ENCODE results near the gene TLL2.

TLL2 gene

DNA sequence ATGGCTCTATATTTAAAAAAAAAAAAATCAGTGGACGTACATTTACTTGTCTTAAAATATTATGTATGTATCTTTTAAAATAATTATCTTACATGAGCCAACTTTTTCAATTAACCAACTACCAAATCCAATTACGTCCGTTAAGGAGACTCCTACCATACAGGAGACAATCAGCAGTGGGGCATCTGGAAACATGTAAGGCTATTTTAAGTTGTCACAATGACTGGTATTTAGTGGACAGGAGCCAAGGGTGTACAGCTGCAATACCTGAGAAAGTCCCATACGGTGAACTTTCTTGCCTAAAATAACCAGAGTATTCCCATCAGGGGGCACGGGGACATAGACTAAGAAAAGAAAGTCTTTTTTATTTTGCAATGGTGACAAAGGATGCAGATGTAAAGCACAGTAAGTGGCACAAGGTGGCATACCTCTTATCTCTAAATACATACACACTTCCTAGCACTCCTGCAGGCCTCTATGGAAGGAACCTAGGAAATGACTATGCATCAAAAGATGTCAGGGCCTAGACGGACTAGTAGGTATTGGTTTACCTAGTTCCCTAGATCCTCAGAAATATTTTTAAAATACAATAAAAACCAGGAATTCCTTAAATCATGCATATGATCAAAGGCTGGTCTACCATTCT lies 16.0 kb upstream of the TLL2 start:
- no CpG with 5 or more reads among the region's 6 CpGs for WGBS
- H3K4me1 ChIP-seq (ENCODE audit: control insufficient read depth, insufficient read depth, low read depth, low read length), result no peaks in the 10 kb centered on the region
- DNase-seq, result no peak
- H2AK5ac ChIP-seq (ENCODE audit: low read length, severe bottlenecking), result no peak overlapping the region
- H3K27me3 ChIP-seq (ENCODE audit: control insufficient read depth in 1 of 2, insufficient read depth in 1 of 2, low read length in 2 of 2), result no peaks in the 10 kb centered on the region
- H3K9me3 ChIP-seq (ENCODE audit: control insufficient read depth, low read length), result no peaks in the 10 kb centered on the region
- no peak overlapping the region for H2BK5ac ChIP-seq (ENCODE audit: low read depth, low read length, poor library complexity, severe bottlenecking)
- no peak overlapping the region for H3K4me2 ChIP-seq (ENCODE audit: low read length, poor library complexity, severe bottlenecking)
- no peak overlapping the region for H3K4me3 ChIP-seq (ENCODE audit: insufficient read depth in 1 of 2, low read depth in 1 of 2, low read length in 2 of 2)
- peaks cover 18% of the 10 kb centered on the region for H3K79me1 ChIP-seq (replicated peaks; ENCODE audit: low read length, poor library complexity, severe bottlenecking)
- no peak overlapping the region for H2AFZ ChIP-seq (ENCODE audit: low read depth, low read length)
- H3K23ac ChIP-seq (ENCODE audit: low read length in 2 of 2), result no peak overlapping the region
- peaks cover 3 to 96% of the 10 kb centered on the region in 2 experiments for H3K36me3 ChIP-seq (ENCODE audit: control insufficient read depth in 1 of 2, insufficient read depth in 2 of 2, low read depth in 1 of 2, low read length in 2 of 2)
- no peak overlapping the region for H2BK120ac ChIP-seq (ENCODE audit: low read depth, low read length)
- H4K8ac ChIP-seq (ENCODE audit: low read length), result no peak overlapping the region
- H3K14ac ChIP-seq (ENCODE audit: low read length in 2 of 2), result no peak overlapping the region
- H3K18ac ChIP-seq (ENCODE audit: low read depth in 1 of 2, low read length in 2 of 2), result no peak overlapping the region
- H3K9ac ChIP-seq (ENCODE audit: low read length), result no peak overlapping the region
- H4K91ac ChIP-seq (ENCODE audit: low read length), result no peak overlapping the region
- H2BK15ac ChIP-seq (ENCODE audit: low read depth, poor library complexity, severe bottlenecking), result no peak overlapping the region
- H3K27ac ChIP-seq (ENCODE audit: low read length, poor library complexity, severe bottlenecking), result no peak overlapping the region
- H3K4ac ChIP-seq (ENCODE audit: low read depth in 1 of 2, low read length in 2 of 2), result no peak overlapping the region
- H2BK12ac ChIP-seq (ENCODE audit: low read length in 2 of 2), result no peak overlapping the region

DNA sequence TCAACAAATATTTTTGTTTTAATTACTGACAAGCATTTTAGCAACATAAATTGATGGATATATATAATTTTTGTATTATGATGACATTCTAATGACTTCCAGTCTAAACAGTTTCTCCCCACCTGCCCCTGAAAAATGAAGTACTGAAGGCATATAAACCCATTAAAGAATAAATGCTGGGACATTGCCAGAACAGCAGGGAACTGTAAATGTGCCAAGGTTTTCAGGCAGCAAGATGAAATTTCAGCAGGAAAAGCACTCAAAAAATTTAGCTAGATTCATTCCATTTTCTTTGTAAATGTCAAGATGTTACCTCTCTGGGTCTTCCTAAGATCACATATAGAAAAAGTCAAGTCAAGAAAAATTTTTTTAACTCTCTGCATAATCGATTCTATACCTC lies 11.0 kb upstream of the TLL2 start:
- WGBS, result no CpG with 5 or more reads among the region's 1 CpG
- no peak overlapping the region for H4K91ac ChIP-seq (ENCODE audit: low read length)
- H3K9ac ChIP-seq (ENCODE audit: low read length), result no peak overlapping the region
- no peak overlapping the region for H3K14ac ChIP-seq (ENCODE audit: low read length in 2 of 2)
- H3K4ac ChIP-seq (ENCODE audit: low read depth in 1 of 2, low read length in 2 of 2), result no peak overlapping the region
- H2AFZ ChIP-seq (ENCODE audit: low read depth, low read length), result no peak overlapping the region
- no peak overlapping the region for H2BK120ac ChIP-seq (ENCODE audit: low read depth, low read length)
- H2BK5ac ChIP-seq (ENCODE audit: low read depth, low read length, poor library complexity, severe bottlenecking), result no peak overlapping the region
- H3K79me1 ChIP-seq (replicated peaks; ENCODE audit: low read length, poor library complexity, severe bottlenecking), result peaks cover 15% of the 10 kb centered on the region
- H2BK12ac ChIP-seq (ENCODE audit: low read length in 2 of 2), result no peak overlapping the region
- no peak for DNase-seq
- no peak overlapping the region for H3K27ac ChIP-seq (ENCODE audit: low read length, poor library complexity, severe bottlenecking)
- peaks cover 0 to 89% of the 10 kb centered on the region in 2 experiments for H3K36me3 ChIP-seq (ENCODE audit: control insufficient read depth in 1 of 2, insufficient read depth in 2 of 2, low read depth in 1 of 2, low read length in 2 of 2)
- no peak overlapping the region for H2AK5ac ChIP-seq (ENCODE audit: low read length, severe bottlenecking)
- H3K18ac ChIP-seq (ENCODE audit: low read depth in 1 of 2, low read length in 2 of 2), result no peak overlapping the region
- H3K4me1 ChIP-seq (ENCODE audit: control insufficient read depth, insufficient read depth, low read depth, low read length), result no peaks in the 10 kb centered on the region
- no peak overlapping the region for H3K4me2 ChIP-seq (ENCODE audit: low read length, poor library complexity, severe bottlenecking)
- no peaks in the 10 kb centered on the region for H3K9me3 ChIP-seq (ENCODE audit: control insufficient read depth, low read length)
- no peak overlapping the region for H4K8ac ChIP-seq (ENCODE audit: low read length)
- H3K23ac ChIP-seq (ENCODE audit: low read length in 2 of 2), result no peak overlapping the region
- no peak overlapping the region for H2BK15ac ChIP-seq (ENCODE audit: low read depth, poor library complexity, severe bottlenecking)
- no peaks in the 10 kb centered on the region for H3K27me3 ChIP-seq (ENCODE audit: control insufficient read depth in 1 of 2, insufficient read depth in 1 of 2, low read length in 2 of 2)
- H3K4me3 ChIP-seq (ENCODE audit: insufficient read depth in 1 of 2, low read depth in 1 of 2, low read length in 2 of 2), result no peak overlapping the region

DNA sequence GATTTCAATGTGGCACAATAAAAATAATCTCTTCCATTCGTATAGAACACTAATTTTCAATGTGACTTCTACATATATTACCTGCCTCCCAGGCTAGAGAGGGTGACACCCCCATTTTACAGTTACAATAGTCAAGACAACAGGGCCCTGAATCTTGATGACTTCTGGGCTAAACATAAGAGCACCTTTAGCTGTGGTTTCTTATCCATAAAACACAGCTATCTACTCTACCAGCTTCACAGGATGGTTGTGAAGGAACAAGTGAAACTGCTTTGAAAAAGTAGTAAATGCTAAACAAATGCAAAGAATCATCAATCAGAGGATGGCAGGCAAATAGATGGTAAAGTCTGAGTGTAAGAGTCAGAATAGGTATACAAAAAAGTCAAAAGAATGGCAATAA lies 3.6 kb upstream of the TLL2 start:
- Histone ChIP-seq H4K91ac (ENCODE audit: low read length) (no peak overlapping the region), H3K27ac (ENCODE audit: low read length, poor library complexity, severe bottlenecking) (no peak overlapping the region), H3K14ac (ENCODE audit: low read length in 2 of 2) (no peak overlapping the region), H3K9ac (ENCODE audit: low read length) (no peak overlapping the region), H2BK120ac (ENCODE audit: low read depth, low read length) (no peak overlapping the region), H2BK5ac (ENCODE audit: low read depth, low read length, poor library complexity, severe bottlenecking) (no peak overlapping the region), H3K4me2 (ENCODE audit: low read length, poor library complexity, severe bottlenecking) (no peak overlapping the region), H3K4me1 (ENCODE audit: control insufficient read depth, insufficient read depth, low read depth, low read length) (peaks cover 7% of the 10 kb centered on the region), H3K4me3 (ENCODE audit: insufficient read depth in 1 of 2, low read depth in 1 of 2, low read length in 2 of 2) (no peak overlapping the region), H3K4ac (ENCODE audit: low read depth in 1 of 2, low read length in 2 of 2) (no peak overlapping the region), H3K27me3 (ENCODE audit: control insufficient read depth in 1 of 2, insufficient read depth in 1 of 2, low read length in 2 of 2) (peaks cover 0 to 6% of the 10 kb centered on the region in 2 experiments), H3K23ac (ENCODE audit: low read length in 2 of 2) (no peak overlapping the region), H2AK5ac (ENCODE audit: low read length, severe bottlenecking) (no peak overlapping the region), H2BK15ac (ENCODE audit: low read depth, poor library complexity, severe bottlenecking) (no peak overlapping the region), H2AFZ (ENCODE audit: low read depth, low read length) (no peak overlapping the region), H3K79me1 (replicated peaks; ENCODE audit: low read length, poor library complexity, severe bottlenecking) (peaks cover 9% of the 10 kb centered on the region), H3K18ac (ENCODE audit: low read depth in 1 of 2, low read length in 2 of 2) (no peak overlapping the region), H3K9me3 (ENCODE audit: control insufficient read depth, low read length) (no peaks in the 10 kb centered on the region), H3K36me3 (ENCODE audit: control insufficient read depth in 1 of 2, insufficient read depth in 2 of 2, low read depth in 1 of 2, low read length in 2 of 2) (peaks cover 0 to 48% of the 10 kb centered on the region in 2 experiments), H2BK12ac (ENCODE audit: low read length in 2 of 2) (no peak overlapping the region), H4K8ac (ENCODE audit: low read length) (no peak overlapping the region)
- no peak for DNase-seq
- WGBS, result 91% methylated on average over 1 of the region's 1 CpG

DNA sequence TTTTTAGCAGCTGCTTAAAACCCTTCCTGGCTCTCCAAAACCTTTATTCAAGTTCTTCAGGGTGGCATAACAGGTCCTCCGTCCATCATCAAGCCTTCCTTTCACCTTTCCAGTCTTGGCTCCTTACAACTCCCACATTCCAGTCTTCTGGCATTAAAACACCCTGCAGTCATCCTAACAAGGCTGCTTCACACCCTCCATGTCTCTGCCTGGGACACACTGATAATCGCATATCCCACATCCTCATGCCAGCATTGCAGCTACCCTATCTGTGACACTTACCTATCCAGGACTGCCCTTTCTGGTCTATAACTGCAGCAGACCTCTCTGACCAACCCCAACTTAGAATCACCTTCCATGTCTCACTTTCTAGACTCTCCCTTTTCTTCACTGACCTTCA lies 2.6 kb upstream of the TLL2 start:
- Histone ChIP-seq H3K4me3 (ENCODE audit: insufficient read depth in 1 of 2, low read depth in 1 of 2, low read length in 2 of 2) (no peak overlapping the region), H3K4me1 (ENCODE audit: control insufficient read depth, insufficient read depth, low read depth, low read length) (peaks cover 12% of the 10 kb centered on the region), H3K4ac (ENCODE audit: low read depth in 1 of 2, low read length in 2 of 2) (no peak overlapping the region), H2AFZ (ENCODE audit: low read depth, low read length) (no peak overlapping the region), H3K36me3 (ENCODE audit: control insufficient read depth in 1 of 2, insufficient read depth in 2 of 2, low read depth in 1 of 2, low read length in 2 of 2) (peaks cover 0 to 39% of the 10 kb centered on the region in 2 experiments), H3K9ac (ENCODE audit: low read length) (no peak overlapping the region), H3K27ac (ENCODE audit: low read length, poor library complexity, severe bottlenecking) (no peak overlapping the region), H4K8ac (ENCODE audit: low read length) (no peak overlapping the region), H2BK120ac (ENCODE audit: low read depth, low read length) (no peak overlapping the region), H2BK12ac (ENCODE audit: low read length in 2 of 2) (no peak overlapping the region), H2AK5ac (ENCODE audit: low read length, severe bottlenecking) (no peak overlapping the region), H3K27me3 (ENCODE audit: control insufficient read depth in 1 of 2, insufficient read depth in 1 of 2, low read length in 2 of 2) (peaks cover 0 to 15% of the 10 kb centered on the region in 2 experiments), H3K4me2 (ENCODE audit: low read length, poor library complexity, severe bottlenecking) (no peak overlapping the region), H4K91ac (ENCODE audit: low read length) (no peak overlapping the region), H3K14ac (ENCODE audit: low read length in 2 of 2) (no peak overlapping the region), H2BK15ac (ENCODE audit: low read depth, poor library complexity, severe bottlenecking) (no peak overlapping the region), H3K23ac (ENCODE audit: low read length in 2 of 2) (no peak overlapping the region), H3K79me1 (replicated peaks; ENCODE audit: low read length, poor library complexity, severe bottlenecking) (peaks cover 7% of the 10 kb centered on the region), H3K18ac (ENCODE audit: low read depth in 1 of 2, low read length in 2 of 2) (no peak overlapping the region), H3K9me3 (ENCODE audit: control insufficient read depth, low read length) (no peaks in the 10 kb centered on the region), H2BK5ac (ENCODE audit: low read depth, low read length, poor library complexity, severe bottlenecking) (no peak overlapping the region)
- no peak for DNase-seq
- 97% methylated on average over 2 of the region's 2 CpGs for WGBS
